IMR-90 (cell line): Measurements from ENCODE around the gene FBXO28. TPM values are rescaled to one million over a fixed set of nuclear protein-coding genes. Genes with fewer than 3 reads are reported as not detected.

Source experiments
- ATAC-seq: fragments of 200-7000 bp; cut with Tn5 transposase; 2 replicates; pipeline ENCODE4 v1.9.1; 2020; ENCODE audit warnings: low read depth, mild to moderate bottlenecking, moderate library complexity
- BruUV-seq: library from RNA; stranded (reverse); fragments of 400-500 nt; replicated peaks from 2 replicates; lab custom pipeline; 2021; lab: Mats Ljungman, UMichigan
- CTCF ChIA-PET: fragments of 300-600 bp; formaldehyde crosslinking; extraction: SDS; loops from one replicate; lab custom pipeline; 2021; ENCODE audit warnings: antibody characterized with exemption; lab: Yijun Ruan, JAX
- POLR2A ChIA-PET: fragments of 300-600 bp; sonication (Branson Sonifier 250); formaldehyde crosslinking; loops from one replicate; lab custom pipeline; 2022; ENCODE audit warnings: antibody characterized with exemption; ENCODE audit not compliant: unreplicated experiment; lab: Charles Lee
- DNase-seq: peaks from one replicate; pipeline ENCODE4 v3.0.0; 2013
- H2AFZ ChIP-seq: replicated peaks from 2 replicates; pipeline ENCODE3; 2013; ENCODE audit warnings: low read length, mild to moderate bottlenecking; ENCODE audit not compliant: poor library complexity
- H2AK5ac ChIP-seq: 2 replicates; pipeline ENCODE4 v1.6.1; 2013; ENCODE audit warnings: low read depth, low read length, inconsistent platforms
- H2AK9ac ChIP-seq: replicated peaks from 2 replicates; pipeline ENCODE3; 2013; ENCODE audit warnings: mild to moderate bottlenecking, low read depth, low read length, moderate library complexity; ENCODE audit not compliant: poor library complexity
- H2BK120ac ChIP-seq: 2 replicates; pipeline ENCODE4 v1.6.1; 2013; ENCODE audit warnings: low read depth, low read length, inconsistent platforms
- H2BK15ac ChIP-seq: 3 replicates; pipeline ENCODE4 v1.6.1; 2013; ENCODE audit warnings: low read depth, low read length, inconsistent platforms
- H2BK20ac ChIP-seq: 2 replicates; pipeline ENCODE4 v1.6.1; 2013; ENCODE audit warnings: low read depth, mild to moderate bottlenecking, inconsistent platforms, low read length, moderate library complexity
- H2BK5ac ChIP-seq: 2 replicates; pipeline ENCODE4 v1.6.1; 2013; ENCODE audit warnings: mild to moderate bottlenecking, low read depth, low read length, inconsistent platforms; ENCODE audit not compliant: poor library complexity, severe bottlenecking
- H3K14ac ChIP-seq: replicated peaks from 2 replicates; pipeline ENCODE4 v1.6.1; 2013; ENCODE audit warnings: low read depth, low read length, inconsistent platforms
- H3K18ac ChIP-seq: 2 replicates; pipeline ENCODE4 v1.6.1; 2013; ENCODE audit warnings: low read depth, low read length, control low read depth
- H3K23ac ChIP-seq: 2 replicates; pipeline ENCODE4 v1.6.1; 2013; ENCODE audit warnings: low read depth, low read length, inconsistent platforms
- H3K27ac ChIP-seq: 2 replicates; pipeline ENCODE4 v1.5.1; 2013; ENCODE audit warnings: mild to moderate bottlenecking, control low read depth, low read length; ENCODE audit not compliant: insufficient read depth
- H3K27me3 ChIP-seq: 2 replicates; pipeline ENCODE4 v1.6.1; 2013; ENCODE audit warnings: low read length; ENCODE audit not compliant: control insufficient read depth, insufficient read depth
- H3K36me3 ChIP-seq: 2 replicates; pipeline ENCODE4 v1.6.1; 2013; ENCODE audit warnings: low read length, mixed read lengths; ENCODE audit not compliant: control insufficient read depth, insufficient read depth
- H3K4ac ChIP-seq: 2 replicates; pipeline ENCODE4 v1.6.1; 2013; ENCODE audit warnings: low read depth, low read length, inconsistent platforms
- H3K4me1 ChIP-seq: 2 replicates; pipeline ENCODE4 v1.6.1; 2013; ENCODE audit warnings: low read length, mixed read lengths; ENCODE audit not compliant: control insufficient read depth, insufficient read depth
- H3K4me2 ChIP-seq: 2 replicates; pipeline ENCODE4 v1.6.1; 2013; ENCODE audit warnings: low read depth, mild to moderate bottlenecking, control low read depth, low read length, moderate library complexity
- H3K4me3 ChIP-seq: 2 replicates; pipeline ENCODE4 v1.5.1; 2013; ENCODE audit warnings: low read depth, mild to moderate bottlenecking, control low read depth, low read length, moderate library complexity; ENCODE audit not compliant: insufficient read depth
- H3K56ac ChIP-seq: 2 replicates; pipeline ENCODE4 v1.6.1; 2013; ENCODE audit warnings: low read length, inconsistent platforms; ENCODE audit not compliant: insufficient read depth; ENCODE audit errors: extremely low read depth
- H3K79me1 ChIP-seq, 2 experiments: 2 replicates each; pipeline ENCODE4 v1.6.1; 2013; ENCODE audit warnings: low read length in 2 of 2, inconsistent platforms in 1 of 2, low read depth in 1 of 2
- H3K9ac ChIP-seq: 2 replicates; pipeline ENCODE4 v1.6.1; 2013; ENCODE audit warnings: low read depth, low read length, control low read depth
- H3K9me1 ChIP-seq: 2 replicates; pipeline ENCODE4 v1.6.1; 2013; ENCODE audit warnings: low read length, inconsistent platforms; ENCODE audit not compliant: insufficient read depth
- H3K9me3 ChIP-seq: 2 replicates; pipeline ENCODE4 v1.6.1; 2013; ENCODE audit warnings: low read length; ENCODE audit not compliant: control insufficient read depth, insufficient read depth
- H4K20me1 ChIP-seq: 2 replicates; pipeline ENCODE4 v1.6.1; 2013; ENCODE audit warnings: low read length, inconsistent platforms; ENCODE audit not compliant: insufficient read depth
- H4K5ac ChIP-seq: 2 replicates; pipeline ENCODE4 v1.6.1; 2013; ENCODE audit warnings: mild to moderate bottlenecking, low read depth, low read length, control low read depth
- H4K8ac ChIP-seq, 2 experiments: 2 replicates each; pipeline ENCODE4 v1.6.1; 2013; ENCODE audit warnings: low read depth in 2 of 2, low read length in 2 of 2, control low read depth in 1 of 2, inconsistent platforms in 1 of 2
- H4K91ac ChIP-seq: 2 replicates; pipeline ENCODE4 v1.6.1; 2013; ENCODE audit warnings: low read depth, low read length, inconsistent platforms; ENCODE audit not compliant: insufficient read depth
- CHD1 ChIP-seq: IDR thresholded peaks from 2 replicates; pipeline ENCODE4 v1.6.1; 2012; ENCODE audit warnings: low read depth, low read length, improper control_type of control experiment
- CTCF ChIP-seq: conservative IDR thresholded peaks from 2 replicates; pipeline ENCODE4 v1.5.1; 2012; ENCODE audit warnings: mild to moderate bottlenecking, low read depth, low read length, improper control_type of control experiment
- MAZ ChIP-seq: IDR thresholded peaks from 2 replicates; pipeline ENCODE4 v1.6.1; 2012; ENCODE audit warnings: low read depth, mild to moderate bottlenecking, low read length, improper control_type of control experiment, moderate library complexity, borderline replicate concordance
- WGBS, 2 experiments: methylation state at CpG; one replicate each; pipeline versions ENCODE4 v1.1.5 to v1.1.7; 2013; ENCODE audit warnings: missing lambda C conversion rate in 2 of 2; ENCODE audit not compliant: insufficient read length in 1 of 2; ENCODE audit errors: extremely low coverage in 2 of 2; 5-methylcytosine and 5-hydroxymethylcytosine counted together
- dilution Hi-C: fragments of 300-500 bp; cut with HindIII; formaldehyde crosslinking; loops from one replicate; pipeline ENCODE4 v1.14.3; 2018; ENCODE audit warnings: low sequenced_read_pairs; ENCODE audit not compliant: unreplicated experiment
- in situ Hi-C: fragments of 300-500 bp; cut with MboI; formaldehyde crosslinking; loops from 3 replicates; pipeline ENCODE4 v1.14.3; 2019; ENCODE audit warnings: low sequenced_read_pairs, inconsistent platforms, mixed read lengths
- intact Hi-C: fragments of 100-400 bp; cut with micrococcal nuclease; formaldehyde crosslinking; loops from 2 replicates; pipeline ENCODE4 v1.10.0; 2022
- polyA plus RNA-seq, 3 experiments: library from polyadenylated mRNA; depleted of rRNA; stranded (reverse); fragments of >200 nt; gene quantifications; 2 replicates each; pipeline ENCODE4 v1.2.3, GENCODE V29; 2012; ENCODE audit warnings: low replicate concordance in 1 of 3
- total RNA-seq: library from RNA; depleted of rRNA; stranded (reverse); fragments of >200 nt; gene quantifications from 2 replicates; pipeline ENCODE4 v1.2.3, GENCODE V29; 2012

FBXO28 gene
- total and polyA plus RNA-seq, 2 of the 4 experiments (the other 2 are of a cell fraction), result 11.6 to 22.6 TPM

GRCh38 chr1:224085421-224086108 lies 28.3 kb upstream of the FBXO28 start:
- Histone ChIP-seq H2BK15ac (no peak overlapping the region), H2BK120ac (no peak overlapping the region), H3K27me3 (peaks cover 1% of the 10 kb centered on the region; the same call in 1 of the 2 replicates), H2AFZ (no peak overlapping the region), H3K4me3 (no peak overlapping the region), H3K79me1 (no peaks in the 10 kb centered on the region), H3K4me2 (no peak overlapping the region), H2AK5ac (no peak overlapping the region), H2AK9ac (no peak overlapping the region), H3K36me3 (no peaks in the 10 kb centered on the region), H3K56ac (no peak overlapping the region), H3K9me1 (no peaks in the 10 kb centered on the region), H2BK5ac (no peak overlapping the region), H2BK20ac (no peak overlapping the region), H4K8ac (no peak overlapping the region), H3K14ac (no peak overlapping the region), H3K9ac (no peak overlapping the region), H3K18ac (no peak overlapping the region), H4K91ac (no peak overlapping the region), H3K4me1 (peaks cover 1% of the 10 kb centered on the region; the same call in 1 of the 2 replicates), H3K23ac (no peak overlapping the region), H4K20me1 (no peaks in the 10 kb centered on the region), H3K9me3 (no peaks in the 10 kb centered on the region), H3K27ac (no peak overlapping the region), H4K5ac (no peak overlapping the region), H3K4ac (no peak overlapping the region)
- ChIA-PET POLR2A (no interaction called here), CTCF (interaction anchor here (1.4 kb wide), 1 partner anchor 10 kb away, joined by 5 read pairs; no protein-coding TSS in a partner anchor)
- TF ChIP-seq CTCF (no peak), MAZ (no peak), CHD1 (no peak)
- no TSS peak for BruUV-seq
- ATAC-seq (no peak), DNase-seq (no peak)
- WGBS, 2 experiments, result no CpG with 5 or more reads among the region's 4 CpGs
- in situ Hi-C loops (no loop called here), dilution Hi-C loops (no loop called here), intact Hi-C loops (no loop called here)
